GM23338 (cell line): ENCODE data around the gene DNAAF5.

ENCODE experiments used
- EZH2phosphoT487 ChIP-seq: fragments of 200-600 bp; sonication (generic); IDR thresholded peaks from one replicate; pipeline ENCODE4 v1.8.1; 2018; ENCODE audit warnings: antibody characterized with exemption; ENCODE audit not compliant: unreplicated experiment
- TF ChIP-seq, protein P1 (sequence below), 2 experiments: fragments of 200-600 bp in 1 of 2; sonication (generic) in 1 of 2; conservative IDR thresholded peaks; 2 replicates each; pipeline versions ENCODE4 v1.5.1 to v1.6.1; 2016 to 2017; ENCODE audit warnings: antibody characterized with exemption in 2 of 2, low read depth in 2 of 2, mild to moderate bottlenecking in 2 of 2, moderate library complexity in 1 of 2

DNA sequence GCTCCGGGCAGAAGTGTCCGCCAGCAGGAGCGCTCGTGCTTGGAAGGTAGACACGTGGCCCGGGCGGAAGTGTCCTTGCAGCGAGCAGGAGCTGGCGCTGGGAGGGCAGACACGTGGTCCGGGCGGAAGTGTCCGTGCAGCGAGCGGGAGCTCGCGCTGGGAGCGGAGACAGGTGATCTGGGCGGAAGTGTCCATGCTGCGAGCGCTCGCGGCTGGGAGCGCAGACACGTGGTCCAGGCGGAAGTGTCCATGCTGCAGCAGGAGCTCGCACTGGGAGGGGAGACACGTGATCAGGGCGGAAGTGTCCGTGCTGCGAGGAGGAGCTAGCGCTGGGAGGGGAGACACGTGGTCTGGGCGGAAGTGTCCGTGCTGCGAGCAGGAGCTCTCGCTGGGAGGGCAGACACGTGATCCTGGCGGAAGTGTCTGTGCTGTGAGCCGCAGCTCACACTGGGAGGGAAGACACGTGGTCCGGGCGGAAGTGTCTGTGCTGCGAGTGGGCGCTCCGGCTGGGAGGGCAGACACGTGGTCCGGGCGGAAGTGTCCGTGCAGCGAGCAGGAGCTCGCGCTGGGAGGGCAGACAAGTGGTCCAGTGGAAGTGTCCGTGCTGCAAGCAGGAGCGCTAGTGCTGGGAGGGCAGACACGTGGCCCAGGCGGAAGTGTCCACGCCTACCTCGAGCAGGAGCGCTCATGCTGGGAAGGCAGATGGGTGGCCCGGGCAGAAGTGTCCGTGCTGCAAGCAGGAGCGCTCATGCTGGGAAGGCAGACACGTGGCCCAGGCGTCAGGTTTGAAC lies 41.6 kb downstream of the DNAAF5 start:
- TF ChIP-seq, protein P1, sequence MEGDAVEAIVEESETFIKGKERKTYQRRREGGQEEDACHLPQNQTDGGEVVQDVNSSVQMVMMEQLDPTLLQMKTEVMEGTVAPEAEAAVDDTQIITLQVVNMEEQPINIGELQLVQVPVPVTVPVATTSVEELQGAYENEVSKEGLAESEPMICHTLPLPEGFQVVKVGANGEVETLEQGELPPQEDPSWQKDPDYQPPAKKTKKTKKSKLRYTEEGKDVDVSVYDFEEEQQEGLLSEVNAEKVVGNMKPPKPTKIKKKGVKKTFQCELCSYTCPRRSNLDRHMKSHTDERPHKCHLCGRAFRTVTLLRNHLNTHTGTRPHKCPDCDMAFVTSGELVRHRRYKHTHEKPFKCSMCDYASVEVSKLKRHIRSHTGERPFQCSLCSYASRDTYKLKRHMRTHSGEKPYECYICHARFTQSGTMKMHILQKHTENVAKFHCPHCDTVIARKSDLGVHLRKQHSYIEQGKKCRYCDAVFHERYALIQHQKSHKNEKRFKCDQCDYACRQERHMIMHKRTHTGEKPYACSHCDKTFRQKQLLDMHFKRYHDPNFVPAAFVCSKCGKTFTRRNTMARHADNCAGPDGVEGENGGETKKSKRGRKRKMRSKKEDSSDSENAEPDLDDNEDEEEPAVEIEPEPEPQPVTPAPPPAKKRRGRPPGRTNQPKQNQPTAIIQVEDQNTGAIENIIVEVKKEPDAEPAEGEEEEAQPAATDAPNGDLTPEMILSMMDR (conservative IDR thresholded peaks at IDR 0.05; ENCODE audit: low read depth in 2 of 2), result no peak
- no peak for TF ChIP-seq EZH2phosphoT487
